Islet of Langerhans (tissue), 1 donor: Measurements from ENCODE around the gene RNF149.
"Not testable (repeated sequence)": the region's sequence is repeated elsewhere in the genome, so short reads cannot be mapped to it uniquely, and the experiment has no call there.

Experiments
- FAIRE-seq: peaks from one replicate; lab custom pipeline; 2011; peaks lifted over from hg19 to GRCh38; lab: Jason Lieb, UNC

The RNF149 gene

DNA sequence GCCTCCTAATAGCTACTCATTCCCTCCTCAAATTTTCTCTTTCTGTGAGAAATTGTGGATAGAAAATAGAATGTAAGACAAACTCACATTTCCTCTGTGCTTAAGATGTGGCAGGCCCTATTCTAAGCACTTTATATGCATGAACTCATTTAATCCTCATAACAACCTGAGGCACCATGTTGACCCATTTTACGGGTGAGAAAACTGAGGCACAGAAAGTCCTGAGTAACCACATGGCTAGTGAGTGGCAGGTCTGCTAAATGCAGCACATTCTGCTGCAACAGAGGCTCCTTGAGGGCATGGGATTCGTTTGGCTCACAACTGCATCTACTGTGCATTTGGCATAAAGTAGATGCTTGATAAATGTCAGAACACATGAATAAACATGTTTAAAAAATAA is 22.7 kb upstream of the RNF149 start:
- no peak for FAIRE-seq

DNA sequence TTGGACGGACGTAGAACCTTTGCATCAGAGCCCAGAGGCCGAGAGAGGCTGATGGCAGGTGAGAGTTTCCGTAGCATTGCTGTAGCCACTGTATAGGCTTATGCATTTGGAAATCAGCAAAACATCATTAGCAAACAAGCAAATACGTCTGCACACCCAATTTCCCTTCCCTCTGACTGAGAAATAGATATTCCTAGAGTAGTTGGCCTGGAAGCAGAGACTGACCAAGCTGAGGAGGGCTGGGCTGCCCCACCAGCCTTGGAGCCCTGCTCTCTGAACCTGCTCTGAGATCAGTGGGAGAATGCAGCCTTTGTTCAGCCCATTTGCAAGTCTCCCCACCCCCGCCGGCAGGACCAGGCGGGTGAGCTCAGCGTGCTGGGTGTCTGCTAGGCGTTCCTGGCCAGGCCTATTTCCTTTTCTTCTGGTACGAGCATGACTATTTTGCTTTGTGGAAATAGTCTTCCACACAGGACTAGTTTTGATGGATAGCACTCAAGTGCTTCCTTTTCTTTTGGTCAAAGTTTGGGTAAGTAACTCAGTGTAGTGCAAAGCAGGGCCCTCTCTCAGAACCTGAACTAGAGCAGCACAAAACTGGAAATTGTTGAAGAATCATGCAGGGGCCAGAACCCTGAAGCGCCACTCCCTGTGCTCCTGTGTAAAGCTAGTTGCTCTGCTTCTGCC is 21.9 kb upstream of the RNF149 start:
- FAIRE-seq: no peak

DNA sequence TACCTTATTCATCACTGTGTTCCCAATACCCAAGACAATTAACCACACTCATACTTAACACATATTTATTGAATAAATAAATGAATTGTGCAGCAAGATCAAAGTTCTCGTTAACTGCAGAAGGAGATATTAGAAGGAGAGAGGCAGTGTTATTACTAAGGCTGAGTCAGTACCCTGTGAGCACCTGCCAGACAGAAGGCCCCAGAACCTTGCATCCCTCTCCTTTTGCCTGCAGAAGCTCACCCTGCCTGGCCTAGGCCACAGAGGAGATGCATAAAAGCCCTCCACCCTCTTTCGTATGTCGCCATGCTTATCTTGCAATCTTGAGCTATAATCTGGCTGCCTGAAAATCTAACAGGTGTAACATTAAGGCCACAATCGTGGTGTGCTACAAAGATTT is 20.5 kb upstream of the RNF149 start:
- no peak for FAIRE-seq

DNA sequence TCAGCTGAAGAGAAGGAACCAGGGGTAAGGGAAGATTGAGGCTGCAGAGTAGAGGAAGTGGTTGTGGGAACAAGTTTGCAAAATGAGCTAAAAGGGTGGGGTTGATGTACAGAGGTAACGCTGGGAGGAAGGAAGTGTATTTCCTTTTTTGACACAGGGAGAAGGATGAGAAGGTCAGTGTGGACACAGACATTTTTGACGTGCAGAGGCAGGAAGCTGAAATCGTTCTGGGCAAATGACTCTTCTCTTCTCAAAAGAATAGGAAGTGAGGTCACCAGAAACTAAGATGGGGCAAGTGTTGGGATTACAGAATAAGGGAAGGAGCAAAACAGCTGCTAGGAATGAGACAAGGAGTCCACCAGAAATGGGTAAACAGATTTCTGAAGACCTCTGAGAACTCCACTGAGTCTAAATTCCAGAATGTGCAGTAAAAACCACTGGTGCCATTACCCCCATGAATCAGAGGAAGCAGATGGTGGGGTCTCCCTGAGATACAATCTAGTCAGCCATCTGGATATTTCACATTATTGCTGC is 20.0 kb upstream of the RNF149 start:
- FAIRE-seq: no peak

DNA sequence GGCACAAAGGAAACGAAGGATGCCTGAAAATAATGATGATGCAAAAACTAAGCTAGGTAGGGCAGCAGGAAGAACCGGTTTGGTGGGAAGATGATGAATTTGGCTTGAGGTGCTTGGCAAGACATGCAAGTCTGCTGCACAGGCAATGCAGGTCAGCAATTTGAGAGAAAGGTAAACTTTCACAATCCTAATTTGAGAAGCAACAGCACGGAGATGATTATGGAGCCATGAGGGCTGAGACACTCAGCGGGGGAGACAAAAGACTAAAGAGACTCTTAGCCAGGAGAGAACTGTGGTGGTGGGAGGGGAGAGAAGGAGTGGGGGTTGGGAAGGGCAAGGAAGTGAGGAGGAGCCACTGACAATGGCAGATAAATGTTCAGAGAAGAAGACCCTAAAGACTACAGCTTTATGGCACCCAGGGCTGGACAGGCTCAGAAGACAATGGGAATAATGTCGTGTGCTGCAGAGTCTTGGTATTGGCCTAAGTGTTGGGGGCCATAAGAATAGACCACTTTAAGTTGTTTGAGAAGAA is 19.4 kb upstream of the RNF149 start:
- no peak for FAIRE-seq

DNA sequence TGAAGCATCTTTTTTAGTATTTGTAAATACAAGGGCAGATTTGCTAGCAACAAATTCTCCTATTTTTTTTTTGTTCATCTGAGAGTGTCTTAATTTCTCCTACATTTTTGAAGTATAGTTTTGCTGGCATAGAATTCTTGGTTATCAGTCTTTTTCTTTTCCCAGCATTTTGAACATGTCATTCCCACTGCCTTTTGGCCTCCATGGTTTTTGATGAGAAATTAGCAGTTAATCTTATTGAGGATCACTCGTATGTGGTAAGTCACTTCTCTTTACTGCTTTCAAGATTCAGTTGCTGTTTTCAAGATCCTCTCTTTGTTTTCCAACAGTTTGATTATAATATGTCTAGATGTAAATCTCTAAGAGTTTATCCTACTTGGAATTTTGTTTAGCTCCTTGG is 16.9 kb upstream of the RNF149 start:
- no peak for FAIRE-seq

DNA sequence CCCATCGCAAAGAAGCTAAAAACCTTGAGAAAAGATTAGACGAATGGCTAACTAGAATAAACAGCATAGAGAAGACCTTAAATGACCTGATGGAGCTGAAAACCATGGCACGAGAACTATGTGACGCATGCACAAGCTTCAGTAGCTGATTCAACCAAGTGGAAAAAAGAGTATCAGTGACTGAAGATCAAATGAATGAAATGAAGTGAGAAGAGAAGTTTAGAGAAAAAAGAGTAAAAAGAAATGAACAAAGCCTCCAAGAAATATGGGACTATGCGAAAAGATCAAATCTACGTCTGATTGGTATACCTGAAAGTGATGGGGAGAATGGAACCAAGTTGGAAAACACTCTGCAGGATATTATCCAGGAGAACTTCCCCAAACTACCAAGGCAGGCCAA is 8.1 kb upstream of the RNF149 start:
- not testable (repeated sequence) for FAIRE-seq

DNA sequence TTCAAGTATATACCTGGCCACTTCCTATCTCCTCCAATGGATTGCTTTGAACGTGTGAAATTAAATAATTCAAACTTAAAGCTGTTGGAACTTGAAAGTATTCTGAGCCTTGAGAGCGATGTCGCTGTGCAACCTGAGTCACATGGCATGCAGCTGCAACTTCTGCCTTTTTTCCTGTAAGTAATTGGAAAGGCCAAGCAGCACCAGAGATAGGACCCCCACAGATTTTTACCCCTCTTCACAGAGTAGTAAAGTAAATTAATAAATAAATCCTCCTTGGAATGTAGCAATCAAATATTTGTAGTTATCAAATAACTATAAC is 3.2 kb upstream of the RNF149 start:
- FAIRE-seq: no peak

DNA sequence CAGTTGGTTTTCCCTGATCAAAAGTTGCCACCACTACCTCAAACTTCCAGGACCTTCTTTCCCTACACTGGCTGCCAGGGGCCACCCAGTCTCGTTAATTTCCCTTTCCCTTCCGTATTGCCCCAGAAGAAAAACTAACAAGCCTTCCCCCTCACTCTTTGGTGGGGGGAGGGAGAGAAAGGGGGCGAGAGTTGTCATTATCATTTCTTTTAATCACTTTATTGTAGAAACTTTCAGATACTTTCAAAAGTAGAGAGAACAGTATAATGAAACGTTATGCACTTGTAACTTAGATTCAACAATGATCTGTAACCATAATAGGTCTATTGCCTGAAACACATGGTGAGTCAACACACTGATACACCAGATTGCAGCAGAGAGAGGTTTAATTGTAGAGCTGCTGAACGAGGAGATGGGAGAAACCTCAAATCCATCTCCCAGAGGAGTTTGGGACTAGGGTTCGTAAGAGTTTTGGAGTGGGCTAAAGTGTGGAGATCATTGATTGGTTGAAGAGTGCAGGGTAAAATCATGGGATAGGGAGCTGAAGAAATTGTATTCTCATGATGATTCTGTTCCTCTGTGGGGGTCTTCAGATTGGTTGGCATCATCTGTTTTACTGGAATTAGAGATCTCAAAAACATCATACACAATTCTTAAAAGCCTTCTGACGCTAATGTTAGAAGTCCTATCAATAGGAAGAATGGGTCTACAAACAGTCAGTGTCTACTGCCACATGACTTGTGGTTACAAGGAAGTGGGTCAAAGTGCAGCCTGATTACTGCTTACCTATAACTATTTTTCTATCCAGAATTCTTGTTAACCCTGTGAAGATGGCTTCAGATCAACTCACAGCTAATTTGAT is 2.6 kb upstream of the RNF149 start:
- no peak for FAIRE-seq

DNA sequence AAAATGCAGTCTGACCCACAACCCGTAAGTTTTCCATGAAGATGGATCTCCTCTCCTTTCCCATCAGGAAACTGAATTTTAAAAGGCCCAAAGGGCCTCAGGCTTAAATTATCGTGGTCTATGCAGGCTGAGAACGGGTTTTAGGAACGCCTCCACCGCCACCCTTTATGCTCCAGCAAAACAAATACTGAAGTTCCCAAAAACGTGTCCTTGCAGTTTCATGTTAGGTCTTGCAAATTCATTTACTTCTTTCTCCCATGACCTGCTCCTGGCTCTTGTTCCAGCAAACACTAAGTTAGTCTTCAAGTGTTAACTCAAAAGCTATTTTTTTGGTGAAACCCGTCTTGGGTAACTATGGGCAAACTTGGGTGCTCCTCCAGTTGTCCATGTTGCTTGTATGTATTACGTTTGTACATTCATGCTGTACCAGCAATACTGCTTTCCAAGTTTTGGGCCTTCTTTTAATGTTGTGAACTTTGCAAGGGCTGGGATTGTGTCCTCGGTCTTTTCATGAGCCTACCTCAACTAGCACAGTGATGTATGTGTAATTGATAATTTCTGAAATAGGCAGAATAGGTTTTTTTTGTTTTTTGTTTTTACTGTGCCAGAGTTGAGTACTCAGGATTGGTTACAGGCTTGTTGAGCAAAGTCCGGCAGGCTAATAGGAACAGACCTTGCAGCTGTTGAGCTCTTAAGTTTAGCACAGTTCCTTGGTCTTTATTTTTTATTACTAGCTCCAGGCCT is 1.8 kb upstream of the RNF149 start:
- no peak for FAIRE-seq

DNA sequence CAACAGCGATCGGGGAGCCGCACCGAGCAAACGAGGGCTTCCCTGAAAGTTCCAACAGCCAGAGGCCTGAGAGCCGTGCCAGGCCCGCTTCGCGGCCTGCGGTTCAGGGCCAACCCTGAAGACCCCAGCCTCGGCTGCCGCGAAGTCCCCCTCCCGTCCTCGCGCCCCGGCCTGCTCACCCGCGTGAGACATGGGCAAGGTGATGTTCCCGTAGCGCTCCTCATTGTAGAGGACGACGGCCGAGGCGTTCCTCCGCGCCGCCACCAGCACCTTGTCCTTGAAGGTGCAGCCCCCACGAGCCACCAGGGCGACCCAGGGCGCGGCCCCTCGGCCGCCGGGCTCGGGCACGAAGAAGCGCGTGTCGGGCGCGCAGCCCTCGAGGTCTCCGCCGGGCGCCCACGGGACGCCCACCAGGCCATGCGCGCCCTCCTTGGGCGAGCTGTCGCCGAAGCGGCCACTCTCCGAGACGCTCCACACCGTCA is 510 bp downstream of the RNF149 start:
- no peak for FAIRE-seq

DNA sequence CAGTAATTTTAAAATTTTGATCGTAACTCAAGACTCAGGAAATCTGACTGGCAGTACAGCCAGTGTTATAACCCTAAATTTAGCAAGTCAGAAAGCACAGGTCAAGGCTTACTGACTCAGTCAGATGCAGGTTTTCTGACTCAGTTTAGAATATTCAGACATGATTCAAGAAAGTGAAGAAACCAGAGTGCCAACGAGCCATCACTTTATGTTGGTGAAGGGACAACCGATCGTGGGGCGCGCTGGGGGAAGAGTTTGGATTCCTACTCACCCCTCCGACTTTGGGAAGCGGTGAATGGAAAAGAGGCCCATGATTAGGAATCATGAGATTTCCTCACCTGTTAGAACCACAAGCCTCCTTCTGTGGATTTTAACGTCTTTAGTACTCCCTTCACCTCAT is 998 bp downstream of the RNF149 start:
- FAIRE-seq: no peak

DNA sequence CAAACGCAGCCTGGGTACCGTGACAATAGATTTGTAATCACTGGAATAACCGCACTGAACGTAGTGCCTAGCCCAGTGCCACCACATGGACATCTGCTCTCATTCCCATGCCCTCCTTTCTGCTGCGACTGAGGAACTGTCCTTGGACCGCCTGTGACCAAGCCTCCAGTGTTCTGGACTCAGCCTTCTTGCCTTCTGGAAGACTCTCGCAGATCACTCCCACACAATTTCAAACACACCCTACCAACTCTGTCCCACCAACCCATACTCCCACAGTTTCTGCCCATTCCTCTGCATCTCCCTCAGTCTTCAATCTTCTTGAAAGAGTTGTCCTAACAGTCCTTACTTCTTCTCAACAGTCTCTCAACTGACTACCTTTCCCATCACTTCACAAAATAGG is 2.1 kb downstream of the RNF149 start:
- no peak for FAIRE-seq

DNA sequence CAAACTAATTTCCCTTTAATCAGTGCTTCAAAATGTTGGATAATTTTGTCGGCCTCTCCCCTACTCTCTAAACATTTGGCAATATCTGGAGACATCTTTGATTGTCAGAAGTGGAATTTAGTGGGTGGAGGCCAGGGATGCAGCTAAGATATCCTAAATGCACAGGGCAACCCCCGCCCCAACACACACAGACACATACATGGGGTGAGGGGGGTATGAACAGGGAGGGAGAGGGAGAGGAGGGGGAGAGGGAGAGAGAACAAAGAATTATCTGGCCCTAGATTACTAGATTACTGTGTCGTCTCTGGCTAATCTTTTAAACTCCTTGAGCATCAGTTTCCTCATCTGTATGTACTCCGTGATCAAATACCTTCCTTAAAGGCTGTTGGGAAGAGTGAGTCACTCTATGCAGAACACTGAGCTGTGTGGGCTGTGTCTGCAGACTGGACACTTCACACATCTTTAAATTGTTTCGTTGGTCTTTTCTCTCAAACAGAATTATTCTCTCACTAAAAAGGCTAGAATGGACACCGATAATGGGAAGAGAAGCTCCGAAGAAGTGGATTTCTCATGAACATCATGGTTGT is 2.9 kb downstream of the RNF149 start:
- no peak for FAIRE-seq

DNA sequence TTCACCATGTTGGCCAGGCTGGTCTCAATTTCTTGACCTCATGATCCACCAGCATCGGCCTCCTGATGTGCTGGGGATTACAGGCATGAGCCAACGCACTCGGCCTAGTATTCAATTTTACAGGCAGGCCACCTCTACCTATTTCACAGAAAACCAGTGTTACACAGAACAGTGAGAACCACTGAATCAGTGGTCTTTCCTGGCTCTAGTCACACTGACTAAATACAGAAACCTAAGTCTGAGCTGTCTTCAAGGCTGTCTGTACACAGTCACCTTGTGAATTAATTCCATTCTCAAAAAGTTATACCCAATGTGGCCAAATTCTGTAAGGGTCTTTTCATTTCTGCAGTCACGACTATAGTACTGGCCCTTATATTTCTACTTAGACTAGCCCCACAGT is 3.5 kb downstream of the RNF149 start:
- no peak for FAIRE-seq

DNA sequence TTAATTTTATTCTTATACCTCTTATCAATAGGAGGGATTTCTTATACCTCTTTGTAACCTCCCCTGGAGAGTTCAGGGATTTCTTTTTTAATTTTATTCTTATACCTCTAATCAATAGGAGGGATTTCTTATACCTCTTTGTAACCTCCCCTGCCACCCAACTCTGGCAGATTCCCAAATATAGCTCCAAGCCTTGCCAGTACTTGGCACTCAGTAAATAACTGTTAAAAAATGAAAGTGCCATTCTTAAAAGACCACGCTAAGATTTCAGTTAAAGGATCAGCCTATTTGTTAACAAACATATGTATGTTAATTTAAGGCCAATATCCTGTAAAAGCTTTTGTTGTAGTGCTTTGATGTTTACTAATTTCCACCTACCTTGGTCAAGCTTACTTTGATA is 4.8 kb downstream of the RNF149 start:
- no peak for FAIRE-seq

DNA sequence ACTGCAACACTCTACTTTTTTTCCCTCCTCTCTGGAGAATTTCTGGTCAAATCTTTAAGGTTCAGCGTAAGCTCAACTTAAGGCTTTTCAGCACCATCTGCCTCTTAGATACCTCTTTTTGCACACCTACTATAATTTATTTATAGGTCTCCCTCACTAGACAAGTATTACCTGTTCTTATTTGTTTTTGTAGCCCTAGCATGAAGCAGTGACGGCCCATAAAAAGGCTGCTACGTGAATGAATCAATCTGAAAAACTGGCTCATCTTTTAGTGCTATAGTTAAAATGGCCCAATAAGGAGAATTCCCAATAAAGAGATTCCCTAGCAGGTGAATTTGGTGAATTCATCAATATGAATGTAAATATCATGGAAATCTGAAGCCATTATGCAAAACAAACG is 6.5 kb downstream of the RNF149 start:
- no peak for FAIRE-seq

DNA sequence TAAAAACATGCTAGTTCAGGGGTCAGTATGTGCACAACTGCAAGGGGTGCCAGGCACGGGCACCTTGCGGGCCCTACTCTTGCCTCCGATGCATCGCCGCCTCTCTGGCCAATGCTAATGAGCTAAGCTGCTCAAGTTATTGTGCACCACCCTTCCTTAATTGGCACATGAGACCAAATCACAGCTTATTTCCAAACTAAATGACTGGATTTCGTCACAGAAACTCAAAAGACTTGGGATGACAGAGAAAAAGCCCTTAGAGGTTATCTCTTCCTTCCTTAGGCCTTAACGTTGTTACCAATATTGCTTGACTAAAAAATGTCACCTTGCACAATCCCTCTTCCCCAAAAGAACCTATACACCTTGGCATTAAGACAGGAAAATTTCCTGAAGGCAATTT is 7.7 kb downstream of the RNF149 start:
- FAIRE-seq: no peak

DNA sequence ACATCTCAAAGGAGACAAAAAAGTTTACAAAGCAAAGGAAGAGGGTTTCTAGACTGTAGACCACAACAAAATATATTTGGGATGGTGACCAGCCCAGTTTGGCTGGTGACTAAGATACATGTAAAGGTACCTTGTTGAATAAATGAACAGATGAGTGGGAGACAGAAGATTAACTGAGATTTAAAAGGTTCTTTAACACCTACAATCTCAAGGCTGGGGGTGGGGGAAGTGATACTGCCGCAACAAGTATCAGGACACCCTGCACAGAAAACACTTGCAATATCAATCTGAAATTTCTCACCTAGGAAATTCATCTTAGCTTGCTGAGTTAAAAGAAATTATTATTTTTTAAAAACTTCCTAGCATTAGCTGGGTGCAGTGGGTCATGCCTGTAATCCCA is 8.3 kb downstream of the RNF149 start:
- FAIRE-seq: no peak

DNA sequence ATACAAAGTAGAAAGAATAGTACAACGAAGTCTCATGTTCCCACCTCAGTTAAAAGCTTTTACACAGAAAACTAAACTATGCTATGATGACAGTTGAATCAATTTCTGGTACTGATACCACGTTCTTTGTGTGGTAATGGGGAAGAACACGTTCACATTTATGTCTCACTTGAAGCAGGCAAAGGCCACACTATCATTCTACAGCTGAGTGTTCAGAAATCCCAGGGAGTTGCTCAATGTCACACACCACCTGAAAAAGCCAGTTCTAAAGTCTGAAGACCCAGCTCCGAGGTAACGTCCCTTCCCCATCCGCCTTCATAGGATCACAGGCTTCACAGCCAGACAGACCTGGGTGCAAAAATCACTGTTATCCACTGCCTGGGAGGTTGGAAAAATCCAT is 8.9 kb downstream of the RNF149 start:
- no peak for FAIRE-seq

DNA sequence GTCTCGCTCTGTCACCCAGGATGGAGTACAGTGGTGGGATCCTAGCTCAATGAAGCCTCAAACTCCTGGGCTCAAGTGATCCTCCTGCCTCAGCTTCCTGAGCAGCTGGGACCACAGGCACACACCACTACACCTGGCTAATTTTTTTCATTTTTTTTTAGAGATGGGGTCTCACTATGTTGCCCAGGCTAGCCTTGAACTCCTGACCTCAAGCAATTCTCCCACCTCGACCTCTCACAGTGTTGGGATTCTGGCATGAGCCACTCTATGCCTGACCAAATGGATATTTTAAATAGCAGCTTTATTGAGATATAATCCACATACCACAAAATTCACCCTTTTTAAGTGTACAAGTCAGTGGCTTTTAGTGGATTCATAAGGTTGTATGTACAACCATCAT is 11.1 kb downstream of the RNF149 start:
- no peak for FAIRE-seq

DNA sequence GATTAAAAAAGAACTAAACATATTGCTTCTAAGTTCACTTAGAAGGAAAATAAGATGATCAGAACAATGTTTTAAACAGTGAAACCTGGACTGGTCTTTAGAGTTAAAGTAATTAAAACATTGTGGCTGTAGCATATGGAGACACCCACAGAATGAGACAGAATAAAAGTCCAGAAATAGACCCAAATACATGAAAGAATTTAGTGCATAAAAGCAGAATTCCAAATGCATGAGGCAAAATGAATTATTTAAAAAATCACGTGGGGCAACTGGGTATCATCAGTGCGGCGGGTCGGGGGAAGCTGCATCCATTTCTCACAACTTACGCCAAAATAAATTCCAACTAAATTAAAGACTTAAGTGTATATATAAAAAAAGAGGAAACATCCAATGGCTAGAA is 12.1 kb downstream of the RNF149 start:
- FAIRE-seq: no peak
